GM19468 (cell line): ENCODE measurements around the gene ANTXR2.
"Not testable (repeated sequence)": the region's sequence is repeated elsewhere in the genome, so short reads cannot be mapped to it uniquely, and the experiment has no call there.

ENCODE experiments used
- ATAC-seq: cut with Tn5 transposase; IDR thresholded peaks from one replicate; pipeline ENCODE4 v1.9.1; 2021; ENCODE audit warnings: mild to moderate bottlenecking, moderate library complexity, moderate number of reproducible peaks; ENCODE audit not compliant: unreplicated experiment; ENCODE audit errors: extremely low read depth

The ANTXR2 gene

DNA sequence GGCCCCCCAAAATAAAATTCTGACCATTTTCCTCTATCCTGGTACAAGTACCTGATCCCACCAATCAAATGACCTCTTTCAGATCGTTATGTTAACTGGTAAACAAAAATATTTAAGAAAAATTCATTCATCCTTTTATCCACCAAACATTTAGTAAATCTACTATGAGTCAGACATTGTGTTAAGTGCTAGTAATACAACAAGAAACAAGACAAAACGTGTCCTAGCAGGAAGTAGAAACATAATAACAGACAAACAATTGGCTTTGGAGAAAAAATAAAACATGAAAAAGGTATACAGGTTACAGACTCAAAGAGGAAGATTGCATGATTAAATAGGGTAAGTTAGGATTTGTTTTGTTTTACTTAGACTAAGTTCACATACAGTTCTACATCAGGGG lies 43.7 kb downstream of the ANTXR2 start:
- ATAC-seq: no peak

DNA sequence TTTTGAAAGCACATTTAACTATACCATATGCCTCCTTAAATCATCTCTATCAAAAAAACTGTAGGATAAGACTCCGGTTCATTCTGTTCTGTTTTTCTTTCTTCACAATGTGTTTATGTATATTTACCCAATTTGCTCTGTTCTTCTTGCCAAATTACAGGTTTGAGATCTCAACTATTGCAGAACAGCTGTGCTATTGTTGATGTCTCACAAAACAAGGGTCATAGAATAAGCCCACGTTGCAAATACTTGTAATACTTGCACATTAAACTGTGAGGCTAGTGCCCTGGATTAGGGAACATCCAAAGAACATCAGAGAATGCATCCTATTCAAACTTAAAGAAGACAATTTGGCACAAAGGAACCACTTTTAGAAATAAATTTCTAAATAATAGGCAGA lies 45.4 kb downstream of the ANTXR2 start:
- no peak for ATAC-seq

DNA sequence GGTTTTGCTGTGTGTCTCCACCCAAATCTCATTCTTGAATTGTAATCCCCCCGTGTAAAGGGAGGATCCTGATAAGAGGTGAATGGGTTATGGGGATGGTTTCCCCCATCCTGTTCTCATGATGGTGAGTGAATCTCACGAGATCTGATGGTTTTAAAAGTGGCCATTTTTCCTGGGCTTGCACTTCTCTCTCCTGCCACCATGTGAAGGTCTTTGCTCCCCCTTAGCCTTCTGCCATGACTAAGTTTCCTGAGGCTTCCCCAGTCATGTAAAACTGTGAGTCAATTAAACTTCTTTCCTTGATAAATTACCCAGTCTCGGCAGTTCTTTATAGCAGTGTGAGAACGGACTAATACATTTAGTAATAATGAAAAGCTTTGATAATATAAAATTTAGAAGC lies 46.9 kb downstream of the ANTXR2 start:
- no peak for ATAC-seq

DNA sequence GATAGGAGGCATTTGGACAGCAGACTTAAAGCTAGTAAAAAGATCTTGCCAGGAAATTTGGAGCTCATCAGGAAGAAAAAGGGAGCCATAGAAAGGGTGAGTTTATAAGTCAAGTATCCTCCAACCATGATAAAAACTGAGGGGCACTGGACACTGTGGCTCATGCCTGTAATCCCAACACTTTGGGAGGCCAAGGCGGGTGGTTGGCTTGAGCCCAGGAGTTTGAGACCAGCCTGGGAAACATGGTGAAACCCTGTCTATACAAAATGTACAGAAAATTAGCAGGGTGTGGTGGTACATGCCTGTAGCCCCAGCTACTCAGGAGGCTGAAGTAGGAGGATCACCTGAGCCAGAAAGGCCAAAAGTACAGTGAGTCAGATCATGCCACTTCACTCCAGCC lies 48.7 kb downstream of the ANTXR2 start:
- ATAC-seq: no peak

DNA sequence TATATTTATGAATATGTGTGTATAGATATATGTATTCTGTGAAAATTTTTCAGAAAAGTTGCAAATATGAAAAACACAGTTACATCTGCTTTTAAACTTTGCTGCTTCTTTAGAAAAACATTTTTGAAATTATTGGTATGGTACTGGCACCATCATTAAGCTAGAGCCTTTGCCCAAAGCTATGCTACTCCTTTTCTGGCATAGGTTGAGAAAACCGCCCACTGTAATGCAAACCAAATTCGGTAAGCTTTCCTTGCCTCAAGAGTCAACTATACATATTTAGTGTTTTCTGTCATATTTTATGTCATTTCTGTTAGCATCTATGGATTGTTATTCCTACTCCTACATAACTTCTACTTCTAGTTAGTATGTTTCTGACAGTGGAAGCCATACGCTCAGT lies 50.7 kb downstream of the ANTXR2 start:
- no peak for ATAC-seq

DNA sequence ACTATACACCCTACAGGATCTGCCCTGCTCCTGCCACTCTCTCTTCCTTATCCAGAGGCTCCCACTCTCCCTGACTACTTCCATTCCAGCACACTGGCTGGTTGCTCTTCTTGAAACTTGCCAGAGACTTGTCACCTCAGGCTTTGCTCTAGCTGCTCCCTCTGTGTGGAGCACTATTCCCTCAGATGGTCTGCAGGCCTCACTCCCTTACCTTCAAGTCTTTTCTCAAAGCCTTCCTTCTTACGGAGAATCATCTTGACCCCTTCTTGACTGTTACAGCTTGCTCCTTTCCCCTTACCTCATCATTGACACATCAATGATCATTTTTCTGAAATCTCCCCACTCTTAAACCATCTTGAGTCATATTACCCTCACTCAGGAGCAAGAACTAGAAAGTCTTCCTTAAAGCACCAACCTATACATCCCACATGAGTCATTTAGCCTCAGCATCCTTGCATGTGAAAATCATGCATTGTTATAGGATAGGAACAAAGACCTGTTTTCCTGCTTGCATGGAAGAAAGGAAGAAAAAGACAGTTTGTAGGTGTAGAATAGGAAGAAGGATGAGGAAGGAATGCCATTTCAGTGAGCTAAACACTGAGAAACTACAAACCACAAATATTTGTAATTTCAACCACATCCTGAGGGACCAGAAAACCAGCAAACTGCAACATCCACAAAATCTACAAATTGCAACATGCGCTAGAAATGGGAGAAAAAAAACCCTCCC lies 55.7 kb downstream of the ANTXR2 start:
- ATAC-seq: no peak

DNA sequence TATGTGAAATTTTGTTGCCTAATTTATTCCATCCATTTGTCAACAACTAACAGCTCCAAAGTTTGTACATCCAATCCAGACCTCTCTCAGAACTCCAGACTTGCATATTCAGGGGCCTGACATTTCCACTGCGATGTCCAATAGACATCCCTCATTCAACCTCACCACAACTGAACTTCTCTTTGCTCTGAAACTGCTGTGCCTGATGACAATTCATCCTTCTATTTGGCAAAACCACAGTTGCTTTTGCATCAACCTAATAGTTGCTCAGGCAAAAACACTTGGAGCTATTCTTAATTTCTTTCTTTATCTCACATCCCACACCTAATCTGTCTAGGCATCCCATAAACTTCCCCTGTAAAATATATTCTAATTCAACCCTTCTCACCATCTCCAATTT lies 56.5 kb downstream of the ANTXR2 start:
- no peak for ATAC-seq

DNA sequence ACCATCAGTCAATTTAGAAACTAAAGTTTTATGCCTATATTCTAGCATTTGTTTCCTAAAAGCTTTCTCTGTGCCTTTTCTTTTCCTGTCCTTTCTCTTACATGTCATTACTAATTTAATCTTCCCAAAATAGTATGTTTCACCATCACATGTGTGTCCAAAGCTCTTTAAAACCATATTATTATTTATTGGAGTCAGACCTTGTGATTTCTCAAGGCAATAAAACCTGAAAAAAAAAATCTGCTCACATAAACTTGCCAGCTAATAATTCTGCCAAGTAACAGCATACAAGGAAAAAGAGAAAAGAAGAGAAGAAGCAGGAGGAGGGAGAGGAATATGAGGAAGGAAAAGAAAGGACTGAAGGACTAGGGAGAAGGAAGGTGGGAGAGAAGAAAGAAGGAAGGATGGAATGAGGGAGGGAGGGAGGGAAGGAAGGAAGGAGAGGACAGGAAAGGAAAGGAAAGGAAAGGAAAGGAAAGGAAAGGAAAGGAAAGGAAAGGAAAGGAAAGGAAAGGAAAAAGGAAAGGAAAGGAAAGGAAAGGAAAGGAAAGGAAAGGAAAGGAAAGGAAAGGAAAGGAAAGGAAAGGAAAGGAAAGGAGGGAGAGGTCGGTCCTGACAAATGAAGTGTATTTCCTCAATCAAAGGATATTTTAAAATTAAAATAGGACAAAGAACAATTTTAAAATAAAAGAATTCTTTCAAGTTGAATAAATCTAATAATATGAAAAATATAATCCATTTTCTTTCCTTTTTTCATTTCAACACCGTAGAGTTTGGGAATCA lies 57.4 kb downstream of the ANTXR2 start:
- no peak for ATAC-seq

DNA sequence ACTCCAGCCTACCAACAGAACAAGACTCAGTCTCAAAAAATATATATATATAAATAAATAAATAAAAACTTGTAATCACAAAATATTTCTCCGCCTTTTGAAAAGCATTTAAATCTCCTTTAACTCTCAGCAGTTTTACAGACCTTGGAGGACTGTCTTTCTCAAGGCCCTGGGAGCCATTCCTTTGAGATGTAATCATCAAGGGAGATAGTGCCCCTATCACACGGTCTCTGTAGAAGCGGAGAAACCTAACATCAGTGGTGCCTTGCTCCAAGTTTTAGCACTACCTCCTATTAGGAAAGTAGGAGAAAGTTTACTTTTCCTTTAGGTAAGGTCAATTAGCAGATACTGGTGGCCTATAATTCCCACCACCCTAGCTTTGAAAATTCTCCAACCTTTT lies 58.5 kb downstream of the ANTXR2 start:
- ATAC-seq: no peak

DNA sequence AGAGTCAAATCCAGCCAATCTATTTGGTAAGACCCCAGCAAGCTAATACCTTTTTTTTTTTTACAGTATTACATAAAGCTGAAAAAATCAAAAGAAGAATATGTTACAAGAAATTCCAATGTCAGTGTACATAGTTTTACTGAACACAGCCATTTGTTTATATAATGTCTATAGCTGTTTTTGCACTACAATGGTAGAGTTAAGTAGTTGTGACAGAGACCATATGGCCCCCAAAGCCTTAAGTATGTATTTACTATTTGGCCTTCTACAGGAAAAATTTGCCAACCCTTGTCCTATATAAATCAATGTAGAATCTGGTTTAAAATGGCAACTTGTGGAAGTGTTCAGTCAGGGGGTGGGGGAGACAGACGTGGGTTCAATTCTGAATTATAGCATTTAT lies 60.7 kb downstream of the ANTXR2 start:
- ATAC-seq: no peak

DNA sequence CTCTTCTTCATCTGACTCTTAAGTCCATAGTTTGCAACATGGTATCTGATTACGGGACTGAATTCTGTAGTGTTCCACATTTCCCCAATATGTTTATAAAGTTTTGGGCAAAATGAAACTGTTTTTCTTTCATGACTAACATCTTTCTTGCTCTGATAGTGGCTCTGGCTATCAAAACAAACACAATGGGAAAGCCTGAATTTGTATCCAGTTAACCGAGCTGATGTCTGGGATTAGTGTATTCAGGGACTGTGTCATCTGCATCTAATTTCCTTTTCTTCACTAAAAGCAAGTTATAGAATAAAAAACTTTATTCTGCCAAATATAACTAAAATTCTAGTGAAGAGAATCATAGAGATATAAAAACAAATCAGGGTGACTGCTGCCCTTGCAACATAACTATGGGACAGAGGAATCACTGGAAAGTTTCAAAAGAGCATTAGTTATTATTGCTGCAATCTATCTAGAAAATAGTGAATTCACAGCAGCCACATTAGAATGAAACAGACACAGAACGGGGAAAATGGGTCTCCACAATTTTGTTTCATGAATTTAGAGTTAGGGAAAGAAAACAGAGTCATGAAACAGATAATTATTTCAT lies 61.3 kb downstream of the ANTXR2 start:
- ATAC-seq: no peak

DNA sequence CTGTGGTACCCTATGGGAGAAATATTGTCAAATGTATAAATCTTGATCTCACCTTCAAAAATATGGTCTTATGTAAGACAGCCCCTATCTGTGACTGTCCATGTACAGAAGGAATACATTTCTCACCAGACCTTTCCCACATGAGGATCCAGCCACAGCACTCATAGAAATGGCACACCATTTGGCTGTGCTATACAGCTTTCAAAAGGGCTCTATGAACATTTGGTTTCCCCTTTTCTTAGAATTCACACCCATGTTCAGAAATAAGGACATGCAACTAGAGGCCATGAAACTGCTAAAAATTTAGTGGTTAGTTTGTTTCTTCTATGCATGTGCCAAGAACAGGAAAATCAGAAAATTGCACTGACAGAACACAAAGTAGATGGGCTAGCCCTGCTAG lies 62.7 kb downstream of the ANTXR2 start:
- ATAC-seq: no peak

DNA sequence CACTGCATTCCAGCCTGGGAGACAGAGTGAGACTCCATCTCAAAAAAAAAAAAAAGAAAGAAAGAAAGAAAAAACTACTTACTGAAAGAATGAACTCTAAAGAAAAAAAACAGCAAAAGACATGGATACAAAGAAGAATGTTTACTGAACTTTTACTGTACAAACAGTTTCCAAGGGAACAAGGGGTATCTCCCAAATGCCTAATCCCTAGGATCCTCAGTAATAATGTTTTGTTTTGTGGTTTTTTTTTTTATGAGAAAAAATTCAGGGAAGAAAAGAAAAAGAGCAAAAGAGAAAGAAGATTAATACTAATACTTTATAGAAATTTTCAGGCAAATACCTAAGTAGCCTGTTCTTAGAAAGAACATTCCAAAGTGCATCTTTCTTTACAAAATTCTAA lies 63.2 kb downstream of the ANTXR2 start:
- no peak for ATAC-seq

DNA sequence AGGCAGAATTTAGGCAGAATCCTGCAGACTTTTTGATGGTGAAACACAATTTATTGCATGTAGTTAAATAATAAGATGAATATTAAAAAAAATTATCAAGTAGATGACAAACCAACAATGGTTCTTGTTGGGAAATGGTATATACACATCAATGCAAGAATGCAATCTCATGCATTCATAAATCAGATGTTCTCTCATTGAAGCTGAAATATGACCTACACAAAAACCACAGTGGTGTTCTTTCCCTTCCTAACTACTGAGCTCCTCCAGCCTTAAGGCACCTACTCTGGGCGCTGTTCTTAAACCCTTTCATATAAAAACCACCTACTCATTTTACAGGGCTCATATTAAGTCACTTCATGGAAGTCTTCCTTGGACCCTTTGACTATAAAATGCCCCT lies 64.1 kb downstream of the ANTXR2 start:
- ATAC-seq: no peak

DNA sequence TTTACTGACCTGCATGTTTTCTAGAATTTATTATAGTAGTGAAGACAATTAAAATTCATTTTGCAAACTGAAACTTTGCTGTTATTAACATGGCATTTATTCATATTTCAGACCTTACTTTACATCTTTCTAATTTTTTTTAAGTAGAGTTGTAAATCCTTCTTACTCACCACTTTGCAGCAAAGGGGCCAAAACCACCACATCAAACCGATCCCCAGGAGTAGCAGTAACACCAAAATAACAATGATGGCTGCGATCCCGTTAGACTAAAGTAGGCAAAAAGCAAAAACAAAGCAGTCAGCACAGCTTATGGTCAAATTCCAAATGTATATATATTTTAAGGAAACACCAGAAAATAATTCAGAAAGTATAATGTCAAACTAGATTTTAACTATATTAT lies 64.7 kb downstream of the ANTXR2 start:
- no peak for ATAC-seq

DNA sequence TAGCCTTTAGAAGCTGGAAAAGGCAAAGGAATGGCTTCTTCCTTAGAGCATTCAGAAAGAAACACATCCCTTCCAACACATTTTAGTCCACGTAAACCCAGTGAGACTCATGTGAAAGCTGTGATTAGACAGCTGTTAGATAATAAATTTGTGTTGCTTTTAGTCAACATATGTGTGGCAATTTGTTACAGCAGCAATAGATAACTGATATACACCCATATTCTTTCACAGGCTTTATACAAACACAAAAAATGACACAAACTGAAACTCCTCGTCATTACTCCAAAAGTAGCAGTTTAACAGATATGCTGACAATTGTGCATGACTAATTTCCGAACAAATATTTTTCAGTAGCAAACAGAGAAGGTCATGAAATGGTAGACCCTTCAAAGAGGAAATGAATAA lies 65.3 kb downstream of the ANTXR2 start:
- no peak for ATAC-seq

DNA sequence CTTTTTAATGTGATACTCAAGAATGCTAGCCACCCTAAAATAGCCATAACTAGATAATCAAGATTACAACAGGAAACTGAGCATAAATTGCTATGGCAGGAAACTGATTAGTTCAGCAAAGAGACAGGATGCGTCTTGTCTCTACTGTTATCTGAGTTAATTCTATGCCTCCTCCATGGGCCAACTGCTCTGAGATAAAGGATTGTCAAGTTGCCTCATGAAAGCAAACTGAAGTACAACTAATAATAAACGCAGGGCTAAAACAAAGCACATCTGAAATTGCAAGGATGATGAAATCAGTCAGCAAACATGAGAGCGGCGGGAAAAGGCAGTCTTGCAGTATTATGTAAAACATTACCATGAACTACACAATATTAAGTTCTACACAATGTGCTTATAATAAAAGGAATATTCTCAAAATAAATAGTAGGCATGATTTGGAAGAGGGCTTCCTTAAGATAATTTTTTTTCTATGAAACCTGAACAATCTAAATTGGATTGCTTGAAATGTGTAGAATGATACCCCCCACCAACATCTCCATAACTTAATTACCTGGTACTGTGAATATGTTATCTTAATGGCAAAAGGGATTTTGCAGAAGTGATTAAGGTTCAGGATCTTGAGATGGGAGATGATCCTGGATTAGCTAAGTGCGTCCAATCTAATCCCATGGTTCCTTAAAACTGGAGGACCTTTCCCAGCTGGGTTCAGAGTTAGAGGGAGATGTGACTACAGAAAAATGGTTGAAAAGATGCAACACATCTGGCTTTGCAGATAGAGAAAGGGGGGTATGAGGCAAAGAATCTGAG lies 65.9 kb downstream of the ANTXR2 start:
- ATAC-seq: no peak

DNA sequence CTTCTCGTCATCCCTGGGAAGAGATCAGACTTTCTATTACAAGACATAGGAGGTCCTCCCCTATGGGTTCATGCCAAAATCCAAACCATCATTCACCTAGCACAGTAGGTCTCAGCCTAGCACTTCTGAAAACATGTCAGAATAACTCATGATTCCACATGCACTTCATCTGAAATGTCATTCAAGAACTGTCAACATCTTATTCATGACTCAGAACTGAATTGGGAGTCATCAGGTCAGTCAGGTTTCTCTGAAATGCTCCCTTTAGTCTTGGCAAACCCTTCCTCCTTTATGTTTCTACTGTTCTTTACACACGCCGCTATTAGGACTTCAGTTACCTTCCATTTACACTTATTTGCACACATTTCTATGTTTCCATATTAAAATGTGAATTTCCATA lies 67.2 kb downstream of the ANTXR2 start:
- ATAC-seq: no peak

DNA sequence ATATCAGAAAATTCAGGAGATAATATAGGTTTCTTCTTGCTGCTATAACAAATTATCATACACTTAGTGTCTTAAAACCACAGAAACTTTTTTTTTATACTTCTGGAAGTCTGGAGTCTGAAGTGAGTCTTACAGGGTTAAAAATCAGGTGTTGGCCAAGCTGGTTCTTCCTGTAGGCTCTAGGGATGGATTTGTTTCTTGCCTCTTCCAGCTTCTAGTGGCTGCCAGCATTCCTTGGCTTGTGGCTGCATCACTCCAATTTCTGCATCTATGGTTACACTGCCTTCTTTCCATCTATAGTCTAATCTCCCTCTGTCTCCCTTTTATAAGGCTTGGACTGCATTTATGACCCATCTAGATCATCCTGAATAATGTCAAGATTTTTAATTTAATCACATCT lies 68.7 kb downstream of the ANTXR2 start:
- ATAC-seq: no peak

DNA sequence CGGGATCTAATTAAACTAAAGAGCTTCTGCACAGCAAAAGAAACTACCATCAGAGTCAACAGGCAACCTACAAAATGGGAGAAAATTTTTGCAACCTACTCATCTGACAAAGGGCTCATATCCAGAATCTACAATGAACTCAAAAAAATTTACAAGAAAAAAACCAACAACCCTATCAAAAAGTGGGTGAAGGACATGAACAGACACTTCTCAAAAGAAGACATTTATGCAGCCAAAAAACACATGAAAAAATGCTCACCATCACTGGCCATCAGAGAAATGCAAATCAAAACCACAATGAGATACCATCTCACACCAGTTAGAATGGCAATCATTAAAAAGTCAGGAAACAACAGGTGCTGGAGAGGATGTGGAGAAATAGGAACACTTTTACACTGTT lies 70.5 kb downstream of the ANTXR2 start:
- not testable (repeated sequence) for ATAC-seq

DNA sequence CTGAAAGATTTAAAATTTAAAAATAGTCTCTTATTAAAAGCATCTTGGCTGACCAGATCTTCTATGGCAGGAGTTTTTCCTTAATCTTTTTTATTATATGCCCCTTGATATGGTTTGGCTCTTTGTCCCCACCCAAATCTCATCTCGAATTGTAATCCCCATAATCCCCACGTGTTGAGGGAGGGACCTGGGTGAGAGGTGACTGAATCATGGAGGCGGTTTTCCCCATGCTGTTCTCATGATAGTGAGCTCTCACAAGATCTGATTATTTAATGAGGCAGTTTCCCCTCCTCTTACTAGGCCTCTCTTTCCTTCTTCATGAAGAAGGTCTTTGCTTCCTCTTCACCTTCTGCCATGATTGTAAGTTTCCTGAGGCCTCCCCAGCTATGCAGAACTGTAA lies 74.0 kb downstream of the ANTXR2 start:
- not testable (repeated sequence) for ATAC-seq
